Measurements from ENCODE around the gene YIF1A. TPM values are rescaled to one million over a fixed set of nuclear protein-coding genes. Genes with fewer than 3 reads are reported as not detected.
"Not testable (repeated sequence)": the region's sequence is repeated elsewhere in the genome, so short reads cannot be mapped to it uniquely, and the experiment has no call there.

The YIF1A gene
- total RNA-seq, 1 donor from 2014 or later: 142 TPM

GRCh38 chr11:66287211-66287888 lies 1.6 kb downstream of the YIF1A start:
- no peak for DNase-seq (ENCODE audit: extremely low read depth, low read depth, low spot score)

GRCh38 chr11:66286699-66287098 lies 2.2 kb downstream of the YIF1A start:
- DNase-seq (ENCODE audit: extremely low read depth, low read depth, low spot score): no peak

GRCh38 chr11:66285250-66285947 lies 3.5 kb downstream of the YIF1A start:
- DNase-seq (ENCODE audit: extremely low read depth, low read depth, low spot score): no peak

GRCh38 chr11:66284526-66285078 lies 4.3 kb downstream of the YIF1A start:
- DNase-seq (ENCODE audit: extremely low read depth, low read depth, low spot score): no peak

GRCh38 chr11:66283461-66284105 lies 5.4 kb downstream of the YIF1A start:
- DNase-seq (ENCODE audit: extremely low read depth, low read depth, low spot score): no peak

- DNase-seq (ENCODE audit: extremely low read depth, low read depth, low spot score): peak; percentile 67
Measured at GRCh38 chr11:66282468-66283455, 6.2 kb downstream of the YIF1A start.

- no peak for DNase-seq (ENCODE audit: extremely low read depth, low read depth, low spot score)
Measured at GRCh38 chr11:66281776-66282467, 7.0 kb downstream of the YIF1A start.

GRCh38 chr11:66281001-66281400 lies 7.9 kb downstream of the YIF1A start:
- no peak for DNase-seq (ENCODE audit: extremely low read depth, low read depth, low spot score)

- no peak for DNase-seq (ENCODE audit: extremely low read depth, low read depth, low spot score)
Measured at GRCh38 chr11:66280428-66280827, 8.5 kb downstream of the YIF1A start.

- no peak for DNase-seq (ENCODE audit: extremely low read depth, low read depth, low spot score)
Measured at GRCh38 chr11:66279092-66279734, 9.7 kb downstream of the YIF1A start.

GRCh38 chr11:66278363-66279091 lies 10.4 kb downstream of the YIF1A start:
- no peak for DNase-seq (ENCODE audit: extremely low read depth, low read depth, low spot score)

- no peak for DNase-seq (ENCODE audit: extremely low read depth, low read depth, low spot score)
Measured at GRCh38 chr11:66277471-66278362, 11.2 kb downstream of the YIF1A start, which contains the start of gene CNIH2. Gene CNIH2 (plus strand): TSS chr11:66278175. CDS start chr11:66278457, 282 bp downstream.

GRCh38 chr11:66277064-66277463 lies 11.9 kb downstream of the YIF1A start:
- not testable (repeated sequence) for DNase-seq (ENCODE audit: extremely low read depth, low read depth, low spot score)

- DNase-seq (ENCODE audit: extremely low read depth, low read depth, low spot score): not testable (repeated sequence)
Measured at GRCh38 chr11:66276619-66277018, 12.3 kb downstream of the YIF1A start.

GRCh38 chr11:66275984-66276612 lies 12.8 kb downstream of the YIF1A start:
- no peak for DNase-seq (ENCODE audit: extremely low read depth, low read depth, low spot score)

- DNase-seq (ENCODE audit: extremely low read depth, low read depth, low spot score): no peak
Measured at GRCh38 chr11:66275396-66275795, 13.5 kb downstream of the YIF1A start.

GRCh38 chr11:66274219-66274618 lies 14.7 kb downstream of the YIF1A start:
- DNase-seq (ENCODE audit: extremely low read depth, low read depth, low spot score): no peak

Data from glomerular endothelial cell (primary cell).